GM12874 (cell line): Measurements from ENCODE around the gene EBF4.

ENCODE experiments used
- CTCF ChIP-seq: IDR thresholded peaks from 2 replicates; pipeline ENCODE4 v1.5.1; 2011; ENCODE audit warnings: low read depth, mild to moderate bottlenecking, control low read depth, low read length, moderate library complexity; ENCODE audit not compliant: insufficient read depth

EBF4 gene

GRCh38 chr20:2654384-2654822, 38.2 kb upstream of the EBF4 start:
- TF ChIP-seq CTCF: no peak

- TF ChIP-seq CTCF: no peak
Measured at GRCh38 chr20:2654831-2655230, 37.7 kb upstream of the EBF4 start.

- no peak for TF ChIP-seq CTCF
Measured at GRCh38 chr20:2655331-2656116, 37.1 kb upstream of the EBF4 start.

DNA sequence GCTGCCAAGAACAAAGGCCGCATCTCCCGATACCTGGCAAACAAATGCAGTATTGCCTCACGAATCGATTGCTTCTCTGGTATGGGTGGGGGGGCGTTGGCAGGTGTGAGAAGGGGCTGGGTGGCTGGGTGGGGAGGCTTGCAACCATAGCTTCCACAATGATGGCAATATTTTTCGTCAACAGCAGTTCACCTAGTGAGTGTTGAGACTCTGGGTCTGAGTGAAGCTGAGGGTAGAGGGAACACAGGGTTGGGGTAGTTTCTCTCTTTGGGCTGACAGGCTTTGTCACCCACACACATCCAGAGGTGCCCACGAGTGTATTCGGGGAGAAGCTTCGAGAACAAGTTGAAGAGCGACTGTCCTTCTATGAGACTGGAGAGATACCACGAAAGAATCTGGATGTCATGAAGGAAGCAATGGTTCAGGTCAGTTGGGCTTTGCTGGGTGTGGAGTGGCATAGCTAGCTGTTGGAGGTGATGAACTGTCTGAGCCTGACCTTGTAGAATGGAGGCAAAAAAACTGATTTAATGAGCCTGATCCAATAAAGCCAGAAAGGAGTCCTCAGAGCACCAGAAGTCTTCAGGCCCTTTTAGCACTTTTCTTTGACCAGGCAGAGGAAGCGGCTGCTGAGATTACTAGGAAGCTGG, 36.0 kb upstream of the EBF4 start:
- TF ChIP-seq CTCF: no peak

GRCh38 chr20:2657241-2657640, 35.3 kb upstream of the EBF4 start:
- TF ChIP-seq CTCF: no peak

DNA sequence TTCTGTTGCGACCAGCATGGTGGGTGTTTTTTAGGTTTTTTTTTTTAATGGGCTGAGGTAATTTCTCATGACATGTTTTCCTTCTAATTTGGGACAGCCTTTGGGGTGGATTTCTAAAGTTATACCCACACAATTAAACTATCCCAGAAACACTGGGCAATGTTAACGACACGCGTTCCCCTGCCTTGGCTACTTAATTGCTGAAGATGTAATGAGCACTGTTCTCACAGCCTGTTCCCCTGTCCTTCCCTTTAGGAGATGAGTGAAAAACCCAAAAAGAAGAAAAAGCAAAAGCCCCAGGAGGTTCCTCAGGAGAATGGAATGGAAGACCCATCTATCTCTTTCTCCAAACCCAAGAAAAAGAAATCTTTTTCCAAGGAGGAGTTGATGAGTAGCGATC, 34.9 kb upstream of the EBF4 start:
- TF ChIP-seq CTCF: no peak

- TF ChIP-seq CTCF: no peak
Measured at GRCh38 chr20:2658414-2659354, 33.9 kb upstream of the EBF4 start.
